GM23338 (cell line): ENCODE results near the gene CDH18. TPM values are rescaled to one million over a fixed set of nuclear protein-coding genes. Genes with fewer than 3 reads are reported as not detected.

ENCODE experiments used
- ATAC-seq: fragments of 200-7000 bp; cut with Tn5 transposase; 3 replicates; pipeline ENCODE4 v1.9.1; 2020
- DNase-seq: peaks from one replicate; pipeline ENCODE4 v3.0.0-alpha.2; 2015; ENCODE audit warnings: low spot score
- H2AFZ ChIP-seq: fragments of 200-600 bp; sonication (generic); 2 replicates; pipeline ENCODE4 v1.8.0; 2016; ENCODE audit warnings: antibody characterized with exemption, mild to moderate bottlenecking, moderate library complexity
- H3F3A ChIP-seq: fragments of 200-600 bp; sonication (generic); replicated peaks from 2 replicates; pipeline ENCODE4 v1.8.0; 2017; ENCODE audit warnings: antibody characterized with exemption, mixed run types, low read depth
- H3K27ac ChIP-seq: fragments of 200-600 bp; sonication (generic); 2 replicates; pipeline ENCODE4 v1.6.1; 2016; ENCODE audit warnings: low read depth
- H3K27me3 ChIP-seq: fragments of 200-600 bp; sonication (generic); 2 replicates; pipeline ENCODE4 v1.8.0; 2016; ENCODE audit warnings: mild to moderate bottlenecking, mixed run types, moderate library complexity; ENCODE audit not compliant: insufficient read depth
- H3K36me3 ChIP-seq: fragments of 200-600 bp; sonication (generic); 2 replicates; pipeline ENCODE4 v1.8.0; 2016; ENCODE audit warnings: mild to moderate bottlenecking; ENCODE audit not compliant: insufficient read depth
- H3K4me1 ChIP-seq: fragments of 200-600 bp; sonication (generic); 2 replicates; pipeline ENCODE4 v1.8.0; 2016; ENCODE audit warnings: mild to moderate bottlenecking, moderate library complexity; ENCODE audit not compliant: insufficient read depth
- H3K4me2 ChIP-seq: fragments of 200-600 bp; sonication (generic); 2 replicates; pipeline ENCODE4 v1.7.1; 2017; ENCODE audit warnings: mixed run types
- H3K4me3 ChIP-seq: fragments of 200-600 bp; sonication (generic); 2 replicates; pipeline ENCODE4 v1.6.1; 2016; ENCODE audit warnings: mixed run types
- H3K79me2 ChIP-seq: fragments of 200-600 bp; sonication (generic); replicated peaks from 2 replicates; pipeline ENCODE4 v1.8.0; 2017; ENCODE audit warnings: mild to moderate bottlenecking; ENCODE audit not compliant: insufficient read depth
- H3K9me2 ChIP-seq: fragments of 200-600 bp; sonication (generic); 2 replicates; pipeline ENCODE4 v1.8.0; 2017; ENCODE audit not compliant: insufficient read depth
- H4K20me1 ChIP-seq: fragments of 200-600 bp; sonication (generic); replicated peaks from 2 replicates; pipeline ENCODE4 v1.8.0; 2017; ENCODE audit warnings: mild to moderate bottlenecking; ENCODE audit not compliant: insufficient read depth
- H3K27ac Mint-ChIP-seq: 2 replicates; pipeline ENCODE4 v1.8.0; 2020; ENCODE audit warnings: inconsistent platforms, mild to moderate bottlenecking, moderate library complexity, mixed read lengths
- H3K27me3 Mint-ChIP-seq: 3 replicates; pipeline ENCODE4 v1.8.0; 2022; ENCODE audit warnings: low read depth, mild to moderate bottlenecking, moderate library complexity, mixed read lengths, inconsistent platforms; ENCODE audit not compliant: insufficient read depth, poor library complexity
- H3K36me3 Mint-ChIP-seq: 3 replicates; pipeline ENCODE4 v1.8.0; 2021; ENCODE audit warnings: low read depth, mild to moderate bottlenecking, inconsistent platforms, moderate library complexity, mixed read lengths
- H3K4me1 Mint-ChIP-seq: 3 replicates; pipeline ENCODE4 v1.8.0; 2020; ENCODE audit warnings: mild to moderate bottlenecking, inconsistent platforms, mixed read lengths
- H3K4me3 Mint-ChIP-seq: 3 replicates; pipeline ENCODE4 v1.8.0; 2021; ENCODE audit warnings: moderate library complexity, mild to moderate bottlenecking, inconsistent platforms, mixed read lengths
- H3K9me3 Mint-ChIP-seq: 3 replicates; pipeline ENCODE4 v1.8.0; 2020; ENCODE audit warnings: moderate library complexity, mild to moderate bottlenecking, inconsistent platforms, mixed read lengths
- EZH2phosphoT487 ChIP-seq: fragments of 200-600 bp; sonication (generic); IDR thresholded peaks from one replicate; pipeline ENCODE4 v1.8.1; 2018; ENCODE audit warnings: antibody characterized with exemption; ENCODE audit not compliant: unreplicated experiment
- polyA plus RNA-seq: library from polyadenylated mRNA; unstranded; fragments of >200 nt; fragmentation: Nextera tagmentation; extraction: Ambion mirVana; gene quantifications from 2 replicates; pipeline ENCODE4 v1.2.1, GENCODE V29; 2016
- total RNA-seq: library from RNA; depleted of rRNA; stranded (reverse); fragments of >200 nt; shearing (Covaris generic); gene quantifications from 2 replicates; pipeline ENCODE4 v1.2.3, GENCODE V29; 2014
- TF ChIP-seq, protein P1 (sequence below), 2 experiments: fragments of 200-600 bp in 1 of 2; sonication (generic) in 1 of 2; conservative IDR thresholded peaks; 2 replicates each; pipeline versions ENCODE4 v1.5.1 to v1.6.1; 2016 to 2017; ENCODE audit warnings: antibody characterized with exemption in 2 of 2, low read depth in 2 of 2, mild to moderate bottlenecking in 2 of 2, moderate library complexity in 1 of 2
- TF ChIP-seq, protein P2 (sequence below): IDR thresholded peaks from one replicate; pipeline ENCODE4 v1.6.1; 2018; ENCODE audit warnings: antibody characterized with exemption; ENCODE audit not compliant: unreplicated experiment

Gene CDH18
- total and polyA plus RNA-seq, 2 experiments from 2014 or later = 1.3 TPM; not detected in 1

DNA sequence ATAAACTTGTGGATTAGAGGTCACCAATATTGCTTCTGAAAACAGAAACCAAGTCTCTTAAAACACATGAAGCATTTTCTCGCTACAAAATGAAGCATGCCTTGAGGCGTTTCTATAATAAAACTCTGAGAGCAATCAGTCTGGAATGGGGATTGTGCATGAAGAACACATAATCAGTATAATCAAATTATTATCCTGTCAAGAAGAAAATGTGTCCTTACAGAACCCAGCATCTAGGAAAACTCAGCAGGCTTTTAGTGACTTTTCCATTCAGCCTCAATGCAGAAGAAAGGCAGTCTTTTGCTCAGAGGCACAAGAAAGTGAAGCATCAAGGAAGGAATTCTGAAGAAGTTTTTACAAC, 121.9 kb downstream of the CDH18 start (continued):
- TF ChIP-seq, protein P1, sequence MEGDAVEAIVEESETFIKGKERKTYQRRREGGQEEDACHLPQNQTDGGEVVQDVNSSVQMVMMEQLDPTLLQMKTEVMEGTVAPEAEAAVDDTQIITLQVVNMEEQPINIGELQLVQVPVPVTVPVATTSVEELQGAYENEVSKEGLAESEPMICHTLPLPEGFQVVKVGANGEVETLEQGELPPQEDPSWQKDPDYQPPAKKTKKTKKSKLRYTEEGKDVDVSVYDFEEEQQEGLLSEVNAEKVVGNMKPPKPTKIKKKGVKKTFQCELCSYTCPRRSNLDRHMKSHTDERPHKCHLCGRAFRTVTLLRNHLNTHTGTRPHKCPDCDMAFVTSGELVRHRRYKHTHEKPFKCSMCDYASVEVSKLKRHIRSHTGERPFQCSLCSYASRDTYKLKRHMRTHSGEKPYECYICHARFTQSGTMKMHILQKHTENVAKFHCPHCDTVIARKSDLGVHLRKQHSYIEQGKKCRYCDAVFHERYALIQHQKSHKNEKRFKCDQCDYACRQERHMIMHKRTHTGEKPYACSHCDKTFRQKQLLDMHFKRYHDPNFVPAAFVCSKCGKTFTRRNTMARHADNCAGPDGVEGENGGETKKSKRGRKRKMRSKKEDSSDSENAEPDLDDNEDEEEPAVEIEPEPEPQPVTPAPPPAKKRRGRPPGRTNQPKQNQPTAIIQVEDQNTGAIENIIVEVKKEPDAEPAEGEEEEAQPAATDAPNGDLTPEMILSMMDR (conservative IDR thresholded peaks at IDR 0.05; ENCODE audit: low read depth in 2 of 2) = no peak
- TF ChIP-seq, protein P2, sequence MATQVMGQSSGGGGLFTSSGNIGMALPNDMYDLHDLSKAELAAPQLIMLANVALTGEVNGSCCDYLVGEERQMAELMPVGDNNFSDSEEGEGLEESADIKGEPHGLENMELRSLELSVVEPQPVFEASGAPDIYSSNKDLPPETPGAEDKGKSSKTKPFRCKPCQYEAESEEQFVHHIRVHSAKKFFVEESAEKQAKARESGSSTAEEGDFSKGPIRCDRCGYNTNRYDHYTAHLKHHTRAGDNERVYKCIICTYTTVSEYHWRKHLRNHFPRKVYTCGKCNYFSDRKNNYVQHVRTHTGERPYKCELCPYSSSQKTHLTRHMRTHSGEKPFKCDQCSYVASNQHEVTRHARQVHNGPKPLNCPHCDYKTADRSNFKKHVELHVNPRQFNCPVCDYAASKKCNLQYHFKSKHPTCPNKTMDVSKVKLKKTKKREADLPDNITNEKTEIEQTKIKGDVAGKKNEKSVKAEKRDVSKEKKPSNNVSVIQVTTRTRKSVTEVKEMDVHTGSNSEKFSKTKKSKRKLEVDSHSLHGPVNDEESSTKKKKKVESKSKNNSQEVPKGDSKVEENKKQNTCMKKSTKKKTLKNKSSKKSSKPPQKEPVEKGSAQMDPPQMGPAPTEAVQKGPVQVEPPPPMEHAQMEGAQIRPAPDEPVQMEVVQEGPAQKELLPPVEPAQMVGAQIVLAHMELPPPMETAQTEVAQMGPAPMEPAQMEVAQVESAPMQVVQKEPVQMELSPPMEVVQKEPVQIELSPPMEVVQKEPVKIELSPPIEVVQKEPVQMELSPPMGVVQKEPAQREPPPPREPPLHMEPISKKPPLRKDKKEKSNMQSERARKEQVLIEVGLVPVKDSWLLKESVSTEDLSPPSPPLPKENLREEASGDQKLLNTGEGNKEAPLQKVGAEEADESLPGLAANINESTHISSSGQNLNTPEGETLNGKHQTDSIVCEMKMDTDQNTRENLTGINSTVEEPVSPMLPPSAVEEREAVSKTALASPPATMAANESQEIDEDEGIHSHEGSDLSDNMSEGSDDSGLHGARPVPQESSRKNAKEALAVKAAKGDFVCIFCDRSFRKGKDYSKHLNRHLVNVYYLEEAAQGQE = no peak

DNA sequence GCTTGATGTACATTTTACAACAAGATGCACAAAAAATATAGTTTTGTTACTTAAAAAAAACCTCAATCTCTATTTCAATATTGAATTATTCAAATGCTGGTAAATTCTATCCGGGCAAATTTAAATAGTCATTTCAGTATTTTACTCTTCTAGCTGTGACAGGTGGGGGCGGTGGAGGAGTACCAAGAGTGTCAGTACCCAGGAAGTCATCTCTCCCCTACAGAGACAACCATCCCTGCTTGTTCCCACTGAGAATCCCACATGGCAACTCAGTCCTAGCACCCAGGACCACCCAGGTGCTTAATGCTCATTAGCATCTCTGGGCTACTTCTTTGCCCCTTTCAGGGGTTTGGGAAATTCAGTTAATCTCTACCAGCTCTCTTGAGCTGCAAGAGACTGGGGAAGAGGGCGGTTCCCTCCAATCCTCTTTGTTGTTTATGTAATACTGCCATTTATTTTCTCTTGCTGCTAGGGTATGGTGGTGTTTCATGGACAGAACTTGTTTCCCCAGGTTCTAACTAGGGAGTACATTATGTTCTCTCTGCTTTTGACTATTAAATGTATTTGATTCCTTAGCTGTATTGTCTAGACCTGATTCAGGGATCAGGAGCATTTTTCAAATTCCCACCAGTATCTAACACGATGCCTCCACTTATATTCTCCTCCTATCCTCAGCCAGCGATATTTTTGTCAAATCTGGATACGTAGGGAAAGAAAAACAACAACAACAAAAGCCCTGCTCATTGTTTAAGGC, 122.5 kb downstream of the CDH18 start:
- H3K36me3 Mint-ChIP-seq = peaks cover 4% of the 10 kb centered on the region; the same call in 1 of the 3 replicates
- Histone ChIP-seq H3K27ac (no peak overlapping the region), H2AFZ (peak overlapping the region; percentile 1; the same call in 1 of the 2 replicates), H3K36me3 (no peaks in the 10 kb centered on the region), H4K20me1 (no peaks in the 10 kb centered on the region), H3K4me3 (no peak overlapping the region), H3K9me2 (no peaks in the 10 kb centered on the region), H3K79me2 (no peaks in the 10 kb centered on the region), H3K4me2 (no peak overlapping the region), H3K27me3 (no peaks in the 10 kb centered on the region), H3F3A (no peaks in the 10 kb centered on the region), H3K4me1 (no peaks in the 10 kb centered on the region)
- H3K9me3 Mint-ChIP-seq = peaks cover 3% of the 10 kb centered on the region; the same call in 2 of the 3 replicates
- no peak overlapping the region for H3K27ac Mint-ChIP-seq
- H3K27me3 Mint-ChIP-seq = no peaks in the 10 kb centered on the region
- no peak for TF ChIP-seq EZH2phosphoT487
- TF ChIP-seq, protein P1 (conservative IDR thresholded peaks at IDR 0.05; ENCODE audit: low read depth in 2 of 2) = peak in 1 of 2 experiments; percentile 25; a peak in 1 of 4 replicates
- ATAC-seq (peak; percentile 53; the same call in 2 of the 3 replicates), DNase-seq (peak; percentile 27)
- H3K4me1 Mint-ChIP-seq = peaks cover 14% of the 10 kb centered on the region; the same call in 2 of the 3 replicates
- H3K4me3 Mint-ChIP-seq = no peak overlapping the region
